Activated CD8-positive, alpha-beta T cell treated with anti-CD3 and anti-CD28 coated beads, Interleukin-2, amount 10 ng/mL, durations not matched to agents 7 days and 5 days (primary cell): ENCODE data around the gene LRRC7. TPM values are rescaled to one million over a fixed set of nuclear protein-coding genes. Genes with fewer than 3 reads are reported as not detected.
"Not testable (repeated sequence)": the region's sequence is repeated elsewhere in the genome, so short reads cannot be mapped to it uniquely, and the experiment has no call there.

Source experiments
- ATAC-seq: fragments of 150-1000 bp; cut with Tn5 transposase; one replicate; pipeline ENCODE4 v1.10.0; 2021; ENCODE audit warnings: moderate library complexity
- CTCF ChIA-PET: fragments of 350-600 bp; sonication (Branson Sonifier 250); formaldehyde crosslinking; loops from one replicate; lab custom pipeline; 2021; ENCODE audit warnings: antibody characterized with exemption; lab: Charles Lee
- POLR2A ChIA-PET: fragments of 350-600 bp; sonication (Branson Sonifier 250); formaldehyde crosslinking; loops from one replicate; lab custom pipeline; 2021; ENCODE audit warnings: antibody characterized with exemption; lab: Charles Lee
- DNase-seq: peaks from one replicate; pipeline ENCODE4 v3.0.0-alpha.2; 2020
- H3K27ac Mint-ChIP-seq: one replicate; pipeline ENCODE4 v1.8.0; 2021; ENCODE audit warnings: mild to moderate bottlenecking, mixed read lengths
- H3K27me3 Mint-ChIP-seq: one replicate; pipeline ENCODE4 v1.8.0; 2021; ENCODE audit warnings: low read depth, mixed read lengths
- H3K36me3 Mint-ChIP-seq: one replicate; pipeline ENCODE4 v1.8.0; 2021; ENCODE audit warnings: low read depth, mixed read lengths
- H3K4me1 Mint-ChIP-seq: one replicate; pipeline ENCODE4 v1.8.0; 2021; ENCODE audit warnings: low read depth, mixed read lengths
- H3K4me3 Mint-ChIP-seq: one replicate; pipeline ENCODE4 v1.8.0; 2021; ENCODE audit warnings: mild to moderate bottlenecking, mixed read lengths
- H3K9me3 Mint-ChIP-seq: one replicate; pipeline ENCODE4 v1.8.0; 2022; ENCODE audit warnings: mixed read lengths; ENCODE audit not compliant: insufficient read depth
- total RNA-seq, 2 experiments: library from RNA; stranded (reverse); gene quantifications; one replicate each; pipeline ENCODE4 v1.2.3, GENCODE V29; 2021

The LRRC7 gene
- total RNA-seq, 2 experiments from 2014 or later = 0.08 to 0.16 TPM

DNA sequence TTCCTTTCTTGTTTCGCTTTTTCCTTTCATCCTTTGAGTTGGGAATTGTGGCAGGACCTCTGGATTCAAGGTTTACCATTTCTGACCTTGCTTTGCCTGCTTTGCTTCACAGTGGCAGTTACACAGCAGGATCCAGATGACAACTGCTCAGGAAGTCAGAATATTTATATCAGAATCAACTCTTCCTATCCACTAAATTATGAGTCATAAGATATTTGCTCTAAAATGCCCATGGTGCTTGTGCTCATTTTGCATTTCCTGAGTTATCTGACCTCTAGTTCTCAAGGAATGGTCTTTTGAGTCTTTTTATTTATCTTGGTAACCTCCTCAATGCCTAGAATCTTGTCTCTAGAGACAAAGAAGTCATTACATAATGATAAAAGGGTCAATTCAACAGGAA is 290.8 kb downstream of the LRRC7 start:
- no peak for ATAC-seq
- POLR2A ChIA-PET = no interaction called here

DNA sequence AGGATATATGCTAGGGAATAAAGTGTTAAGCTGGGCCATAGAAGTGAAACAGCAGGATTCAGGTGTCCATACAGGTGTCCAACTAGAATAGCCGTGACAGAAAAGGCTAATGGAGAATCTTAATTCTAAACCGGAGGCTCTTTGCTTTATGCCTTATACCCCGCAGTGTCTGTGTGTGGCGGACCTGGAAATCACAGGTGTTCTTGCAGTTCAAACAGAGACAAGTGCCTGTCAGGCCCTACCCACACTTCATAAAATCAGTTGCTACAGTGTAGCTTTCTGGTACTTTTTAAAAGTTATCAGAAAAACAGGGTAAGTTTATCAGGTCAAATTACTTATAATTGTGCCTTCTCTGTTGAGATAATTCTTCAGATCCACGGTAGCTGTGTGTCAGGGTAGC is 293.9 kb downstream of the LRRC7 start:
- no peak for ATAC-seq
- Mint-ChIP-seq H3K36me3 (no peaks in the 10 kb centered on the region), H3K27me3 (no peaks in the 10 kb centered on the region), H3K9me3 (no peaks in the 10 kb centered on the region), H3K4me1 (no peaks in the 10 kb centered on the region), H3K4me3 (no peak overlapping the region), H3K27ac (no peak overlapping the region)
- ChIA-PET CTCF (no interaction called here), POLR2A (no interaction called here)
- DNase-seq = no peak

More for the DNA sequence above, 290.8 kb downstream of the LRRC7 start:
- no peak for DNase-seq
- H3K9me3 Mint-ChIP-seq = no peaks in the 10 kb centered on the region
- no peaks in the 10 kb centered on the region for H3K27me3 Mint-ChIP-seq
- H3K4me1 Mint-ChIP-seq = no peaks in the 10 kb centered on the region
- CTCF ChIA-PET = no interaction called here
- H3K27ac Mint-ChIP-seq = no peak overlapping the region
- no peaks in the 10 kb centered on the region for H3K36me3 Mint-ChIP-seq
- no peak overlapping the region for H3K4me3 Mint-ChIP-seq

DNA sequence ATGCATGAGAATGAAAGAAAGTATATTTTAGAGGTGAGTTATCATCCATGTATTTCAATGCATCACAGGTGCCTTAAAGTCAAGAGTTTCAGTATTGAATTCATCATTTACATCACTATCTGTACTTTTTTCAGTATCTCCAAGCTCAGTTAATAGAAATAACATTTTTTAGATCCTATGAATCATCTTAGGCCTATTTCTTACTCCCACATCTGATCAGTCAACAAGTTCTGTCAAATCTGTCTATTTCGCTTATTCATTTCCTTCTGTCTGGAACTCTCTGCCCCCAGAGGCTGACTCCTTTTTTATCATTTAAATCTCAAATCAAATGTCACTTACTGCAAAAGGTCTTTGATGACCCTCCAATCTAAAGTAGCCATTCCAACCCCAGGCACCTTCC is 295.2 kb downstream of the LRRC7 start:
- ATAC-seq (no peak), DNase-seq (no peak)
- Mint-ChIP-seq H3K9me3 (no peaks in the 10 kb centered on the region), H3K27me3 (no peaks in the 10 kb centered on the region), H3K4me1 (no peaks in the 10 kb centered on the region), H3K4me3 (no peak overlapping the region), H3K36me3 (no peaks in the 10 kb centered on the region), H3K27ac (no peak overlapping the region)
- CTCF ChIA-PET = no interaction called here
- POLR2A ChIA-PET = no interaction called here

DNA sequence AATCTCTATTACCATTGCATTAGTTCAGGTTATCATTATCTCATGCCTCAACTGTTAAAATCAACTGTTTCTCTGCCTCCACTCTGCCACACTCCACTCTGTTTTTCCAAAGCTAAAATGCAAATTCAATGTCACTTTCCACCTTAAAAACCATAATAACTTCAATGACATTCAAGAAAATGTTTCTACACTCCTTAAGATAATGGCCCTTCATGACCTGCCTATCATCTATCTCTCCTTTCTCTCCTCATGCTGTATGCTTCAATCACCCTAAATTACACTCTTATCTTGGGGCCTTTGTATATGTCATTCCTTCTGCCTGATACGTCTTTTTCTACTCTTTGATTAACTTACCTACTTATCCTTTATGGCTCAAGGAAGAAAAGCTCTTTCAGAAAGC is 296.0 kb downstream of the LRRC7 start:
- H3K9me3 Mint-ChIP-seq = no peaks in the 10 kb centered on the region
- ChIA-PET CTCF (no interaction called here), POLR2A (no interaction called here)
- no peaks in the 10 kb centered on the region for H3K27me3 Mint-ChIP-seq
- ATAC-seq = no peak
- no peaks in the 10 kb centered on the region for H3K36me3 Mint-ChIP-seq
- no peak overlapping the region for H3K4me3 Mint-ChIP-seq
- no peak overlapping the region for H3K27ac Mint-ChIP-seq
- H3K4me1 Mint-ChIP-seq = no peaks in the 10 kb centered on the region
- no peak for DNase-seq

DNA sequence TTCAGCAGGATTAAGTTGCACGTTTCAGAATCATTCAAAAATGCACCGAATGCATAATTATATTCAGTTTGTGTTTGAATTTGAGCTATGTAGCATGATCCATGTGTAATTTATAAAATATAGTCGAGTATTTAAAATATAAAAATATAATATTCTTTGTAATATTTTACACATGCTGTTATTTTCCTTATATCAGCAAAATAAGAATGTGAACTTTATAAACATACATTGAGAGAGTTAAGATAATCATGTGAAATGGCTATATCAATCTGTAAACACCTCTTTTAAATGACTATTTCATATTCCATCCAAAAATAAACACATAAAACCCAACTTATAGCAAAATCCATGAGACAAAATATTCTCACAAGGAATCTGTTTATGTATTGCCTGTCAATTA is 303.7 kb downstream of the LRRC7 start:
- ChIA-PET CTCF (no interaction called here), POLR2A (no interaction called here)
- ATAC-seq (no peak), DNase-seq (no peak)
- Mint-ChIP-seq H3K4me3 (no peak overlapping the region), H3K27me3 (no peaks in the 10 kb centered on the region), H3K27ac (no peak overlapping the region), H3K36me3 (no peaks in the 10 kb centered on the region), H3K9me3 (no peaks in the 10 kb centered on the region), H3K4me1 (no peaks in the 10 kb centered on the region)

DNA sequence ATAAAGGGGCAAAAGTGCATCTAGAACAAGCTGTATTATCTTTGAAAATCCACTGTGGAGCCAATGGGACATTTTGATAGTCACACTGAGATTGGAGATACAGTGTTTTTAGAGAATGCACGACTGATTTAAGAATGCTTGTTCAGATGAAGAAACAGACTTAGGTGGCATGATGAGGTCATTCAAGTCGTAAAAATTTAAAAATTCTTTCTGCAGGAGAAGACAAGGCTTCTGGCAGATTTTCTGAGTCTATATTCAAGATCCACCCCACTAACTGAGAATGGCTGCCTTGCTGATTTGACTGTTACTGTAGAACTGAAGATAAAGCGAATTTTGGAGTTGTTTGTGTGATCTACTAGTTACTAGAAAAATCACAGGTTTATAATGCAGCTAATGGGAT is 310.6 kb downstream of the LRRC7 start:
- Mint-ChIP-seq H3K9me3 (peaks cover 8% of the 10 kb centered on the region), H3K27ac (no peak overlapping the region), H3K4me1 (no peaks in the 10 kb centered on the region), H3K36me3 (no peaks in the 10 kb centered on the region), H3K4me3 (no peak overlapping the region), H3K27me3 (no peaks in the 10 kb centered on the region)
- ATAC-seq = no peak
- DNase-seq = no peak
- ChIA-PET CTCF (no interaction called here), POLR2A (no interaction called here)

DNA sequence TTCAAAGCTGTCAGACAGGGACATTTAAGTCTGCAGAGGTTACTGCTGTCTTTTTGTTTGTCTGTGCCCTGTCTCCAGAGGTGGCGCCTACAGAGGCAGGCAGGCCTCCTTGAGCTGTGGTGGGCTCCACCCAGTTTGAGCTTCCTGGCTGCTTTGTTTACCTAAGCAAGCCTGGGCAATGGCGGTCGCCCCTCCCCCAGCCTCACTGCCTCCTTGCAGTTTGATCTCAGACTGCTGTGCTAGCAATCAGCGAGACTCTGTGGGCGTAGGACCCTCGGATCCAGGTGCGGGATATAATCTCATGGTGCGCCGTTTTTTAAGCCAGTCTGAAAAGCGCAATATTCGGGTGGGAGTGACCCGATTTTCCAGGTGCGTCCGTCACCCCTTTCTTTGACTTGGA is 320.3 kb downstream of the LRRC7 start:
- H3K4me3 Mint-ChIP-seq, CTCF ChIA-PET, POLR2A ChIA-PET, ATAC-seq, H3K27me3 Mint-ChIP-seq, DNase-seq, H3K36me3 Mint-ChIP-seq, H3K9me3 Mint-ChIP-seq, H3K27ac Mint-ChIP-seq, H3K4me1 Mint-ChIP-seq: not testable (repeated sequence)

DNA sequence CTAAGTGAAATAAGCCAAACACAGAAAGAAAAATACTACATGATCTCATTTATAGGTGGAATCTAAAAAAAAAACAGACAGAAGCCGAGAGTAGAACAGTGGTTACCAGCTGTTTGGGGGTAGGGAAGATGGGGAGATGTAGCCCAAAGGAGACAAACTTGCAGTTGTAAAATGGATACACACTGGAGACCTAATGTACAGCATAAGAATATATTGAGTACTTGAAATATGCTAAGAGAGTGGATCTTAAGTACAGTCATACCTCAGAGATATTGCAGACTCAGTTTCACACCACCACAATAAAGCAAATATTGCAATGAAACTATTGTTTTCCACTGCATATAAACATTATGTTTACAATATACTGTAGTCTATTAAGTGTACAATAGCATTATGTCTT is 320.9 kb downstream of the LRRC7 start:
- H3K36me3 Mint-ChIP-seq = no peaks in the 10 kb centered on the region
- POLR2A ChIA-PET = interaction anchor here (0.6 kb wide), 1 partner anchor 34 kb away, joined by 3 read pairs; no protein-coding TSS in a partner anchor
- CTCF ChIA-PET = no interaction called here

DNA sequence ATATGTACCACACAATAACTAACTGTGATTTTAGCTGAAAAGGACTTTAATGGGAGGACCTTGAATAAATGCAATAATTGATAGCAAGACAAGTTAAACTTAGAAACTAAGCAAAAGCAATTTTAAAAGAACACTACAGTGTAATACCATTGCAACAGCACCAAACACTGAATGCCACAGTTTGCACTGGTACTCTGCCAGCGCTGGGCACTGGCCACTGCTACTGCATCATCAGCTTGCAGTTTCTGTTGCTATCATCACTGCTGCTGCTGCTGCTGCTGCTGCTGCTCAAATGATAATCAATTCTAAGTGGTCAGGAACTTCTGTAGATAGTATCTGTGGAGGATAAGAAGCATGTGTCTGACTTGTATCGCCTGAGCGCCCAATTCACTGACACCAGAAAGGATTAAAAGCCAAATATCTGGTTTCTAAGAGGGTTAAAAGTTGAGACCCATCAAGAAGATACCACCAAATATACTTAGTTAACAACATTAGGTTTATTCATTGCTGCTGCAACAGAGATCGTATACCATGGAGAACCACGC is 330.8 kb downstream of the LRRC7 start:
- CTCF ChIA-PET = no interaction called here
- Mint-ChIP-seq H3K27me3 (no peaks in the 10 kb centered on the region), H3K9me3 (peaks cover 5% of the 10 kb centered on the region), H3K27ac (no peak overlapping the region), H3K36me3 (no peaks in the 10 kb centered on the region), H3K4me3 (no peak overlapping the region), H3K4me1 (no peaks in the 10 kb centered on the region)
- no peak for DNase-seq
- no peak for ATAC-seq
- POLR2A ChIA-PET = no interaction called here

More for the DNA sequence above, 320.9 kb downstream of the LRRC7 start:
- Mint-ChIP-seq H3K4me1 (no peaks in the 10 kb centered on the region), H3K27ac (no peak overlapping the region), H3K4me3 (no peak overlapping the region), H3K27me3 (no peaks in the 10 kb centered on the region), H3K9me3 (peaks cover 7% of the 10 kb centered on the region)
- DNase-seq (no peak), ATAC-seq (no peak)

DNA sequence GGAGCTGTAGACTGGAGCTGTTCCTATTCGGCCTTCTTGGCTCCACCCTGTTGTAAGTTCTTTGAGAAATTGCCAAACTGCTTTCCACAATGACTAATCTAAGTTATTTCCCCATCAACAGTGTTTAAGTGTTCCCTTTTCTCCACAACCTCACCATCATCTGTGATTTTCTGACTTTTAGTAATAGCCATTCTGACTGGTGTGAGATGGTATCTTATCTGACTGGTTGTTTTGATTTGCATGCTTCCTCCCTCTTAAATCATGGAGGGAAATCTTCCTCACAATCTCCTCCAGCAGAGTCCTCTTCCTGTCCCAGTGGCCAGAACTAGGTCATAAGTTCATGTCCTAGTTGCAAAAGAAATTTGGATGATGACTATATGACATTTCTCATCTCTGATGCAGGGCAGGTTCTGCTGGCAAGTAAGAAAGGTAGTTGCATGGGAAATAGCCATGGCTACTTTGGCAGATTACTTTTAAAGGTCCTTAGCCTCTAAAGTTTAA is 343.6 kb downstream of the LRRC7 start:
- H3K27me3 Mint-ChIP-seq = no peaks in the 10 kb centered on the region
- CTCF ChIA-PET = no interaction called here
- H3K36me3 Mint-ChIP-seq = no peaks in the 10 kb centered on the region

DNA sequence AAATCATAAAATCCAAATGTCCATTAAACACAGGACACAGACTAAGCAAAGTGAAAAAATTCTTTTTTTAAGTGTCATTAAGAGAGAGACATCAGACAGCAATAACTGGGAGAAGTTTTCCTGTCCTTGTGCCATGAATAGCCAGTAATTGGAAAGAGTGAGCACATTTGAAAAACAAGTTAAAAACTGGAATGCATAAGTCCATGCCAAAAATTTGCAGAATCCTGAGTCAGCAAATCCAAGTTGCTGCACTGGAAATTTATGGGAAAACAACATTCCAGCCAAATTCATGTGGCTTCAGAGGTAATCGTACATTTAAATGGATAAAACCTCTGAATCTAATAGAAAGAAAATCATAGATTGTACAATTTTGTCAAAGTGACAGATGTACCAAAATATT is 346.3 kb downstream of the LRRC7 start:
- no peaks in the 10 kb centered on the region for H3K36me3 Mint-ChIP-seq
- H3K27me3 Mint-ChIP-seq = no peaks in the 10 kb centered on the region
- no peak overlapping the region for H3K27ac Mint-ChIP-seq
- no peak for DNase-seq
- ATAC-seq = no peak
- H3K4me3 Mint-ChIP-seq = no peak overlapping the region
- H3K4me1 Mint-ChIP-seq = no peaks in the 10 kb centered on the region
- POLR2A ChIA-PET = no interaction called here
- CTCF ChIA-PET = no interaction called here
- peaks cover 3% of the 10 kb centered on the region for H3K9me3 Mint-ChIP-seq

More for the DNA sequence above, 343.6 kb downstream of the LRRC7 start:
- no peak overlapping the region for H3K27ac Mint-ChIP-seq
- H3K4me1 Mint-ChIP-seq = no peaks in the 10 kb centered on the region
- DNase-seq = no peak
- peaks cover 3% of the 10 kb centered on the region for H3K9me3 Mint-ChIP-seq
- ATAC-seq = no peak
- H3K4me3 Mint-ChIP-seq = no peak overlapping the region
- POLR2A ChIA-PET = no interaction called here

DNA sequence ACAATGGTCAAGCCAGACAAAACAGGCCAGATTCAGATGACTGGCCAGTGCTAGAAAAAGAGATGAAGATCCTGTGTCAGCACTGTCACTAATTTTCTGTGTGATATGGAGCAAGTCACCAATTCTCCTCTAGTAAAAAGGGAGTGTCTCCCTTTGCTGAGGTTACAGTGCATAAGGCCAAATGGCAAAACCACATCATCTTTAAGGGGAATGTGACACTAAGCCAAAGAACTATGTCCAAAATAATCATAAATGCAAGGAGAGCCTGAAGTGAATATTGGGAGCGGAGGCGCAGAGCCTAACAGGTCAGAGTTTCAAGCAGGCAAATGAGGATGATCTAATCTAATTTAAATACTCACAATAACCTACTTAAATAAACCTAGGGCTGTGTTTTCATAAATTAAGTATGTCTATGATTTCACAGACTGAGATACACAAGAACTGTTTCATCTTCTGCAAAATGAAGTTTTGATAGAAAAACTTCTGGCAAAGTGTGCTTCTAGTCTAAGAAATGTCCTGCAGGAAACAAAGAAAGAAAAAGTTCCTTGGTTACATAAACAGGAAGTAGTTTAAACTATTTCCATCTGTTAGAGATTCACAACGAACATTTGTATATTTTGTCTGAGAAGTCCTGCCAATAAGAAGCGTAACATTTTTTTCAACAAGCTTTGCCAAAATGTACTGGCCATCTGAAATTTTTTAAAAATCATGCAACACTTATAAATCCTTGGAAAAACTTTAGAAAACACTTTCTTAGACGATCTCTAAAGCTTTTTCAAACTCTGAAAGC is 347.4 kb downstream of the LRRC7 start:
- Mint-ChIP-seq H3K36me3 (no peaks in the 10 kb centered on the region), H3K27ac (no peak overlapping the region), H3K27me3 (no peaks in the 10 kb centered on the region), H3K4me3 (no peak overlapping the region), H3K4me1 (no peaks in the 10 kb centered on the region), H3K9me3 (peaks cover 3% of the 10 kb centered on the region)
- ChIA-PET CTCF (no interaction called here), POLR2A (no interaction called here)
- ATAC-seq = no peak
- DNase-seq = no peak
